ENCODE results near the gene C4orf33. TPM values are rescaled to one million over a fixed set of nuclear protein-coding genes. Genes with fewer than 3 reads are reported as not detected.
A peak's percentile ranks its signal among the peaks of the same experiment; 100 is the strongest.

Gene C4orf33
- total and polyA plus RNA-seq, 9 of the 15 experiments (the other 6 are each of a cell fraction or from before 2014, with no cell fraction given) = 16.7 to 42.0 (median 27.5) TPM

GRCh38 chr4:129093191-129093920 is 2.6 kb upstream of the C4orf33 start, which contains the start of gene SCLT1 (continued):
- TF ChIP-seq SP2 (IDR thresholded peaks at IDR 0.05; ENCODE audit: extremely low read depth, low read depth, low read length, poor library complexity, severe bottlenecking) (no peak), KLF16 (IDR thresholded peaks at IDR 0.05) (no peak), ZNF449 (CRISPR knock-in tag; IDR thresholded peaks at IDR 0.05) (no peak), NCOA1 (IDR thresholded peaks at IDR 0.05; ENCODE audit: low read depth) (peak; percentile 78; the same call in 1 of the 2 replicates), ATF1 (CRISPR knock-in tag; IDR thresholded peaks at IDR 0.05) (no peak), ATF1 (tag; IDR thresholded peaks at IDR 0.05) (peak; percentile 97), TAF1 (IDR thresholded peaks at IDR 0.05; ENCODE audit: control insufficient read depth, extremely low read depth, insufficient read depth, low read length, severe bottlenecking) (peak; percentile 78), POLR2G (IDR thresholded peaks at IDR 0.05; ENCODE audit: low read depth, low read length) (peak; percentile 99), KLF10 (CRISPR knock-in tag; IDR thresholded peaks at IDR 0.05) (no peak), RBM15 (IDR thresholded peaks at IDR 0.05; ENCODE audit: insufficient read depth, low read length) (no peak), EP400 (IDR thresholded peaks at IDR 0.05) (peak; percentile 95), JUN (IDR thresholded peaks at IDR 0.05; ENCODE audit: borderline replicate concordance, low read depth, low read length) (peak; percentile 76), JUN (CRISPR knock-in tag; IDR thresholded peaks at IDR 0.05; ENCODE audit: borderline replicate concordance) (peak; percentile 50; the same call in 1 of the 2 replicates), XRCC4 (IDR thresholded peaks at IDR 0.05; ENCODE audit: extremely low read depth, insufficient read depth, insufficient read length) (no peak), DDX20 (tag; IDR thresholded peaks at IDR 0.05; ENCODE audit: low read depth) (no peak), TAF9B (IDR thresholded peaks at IDR 0.05; ENCODE audit: partially characterized antibody) (peak; percentile 87), ZNF436 (CRISPR knock-in tag; IDR thresholded peaks at IDR 0.05) (no peak), PATZ1 (CRISPR knock-in tag; IDR thresholded peaks at IDR 0.05; ENCODE audit: borderline replicate concordance) (no peak), ZNF175 (CRISPR knock-in tag; IDR thresholded peaks at IDR 0.05; ENCODE audit: low read depth) (no peak), COPS2 (conservative IDR thresholded peaks at IDR 0.05) (no peak), HDAC1 (IDR thresholded peaks at IDR 0.05) (peak; percentile 21 to 70; a peak in 2 of 4 replicates), RFX1 (IDR thresholded peaks at IDR 0.05) (peak; percentile 63), ZNF785 (CRISPR knock-in tag; IDR thresholded peaks at IDR 0.05) (no peak)
- TF ChIP-seq, protein P1, sequence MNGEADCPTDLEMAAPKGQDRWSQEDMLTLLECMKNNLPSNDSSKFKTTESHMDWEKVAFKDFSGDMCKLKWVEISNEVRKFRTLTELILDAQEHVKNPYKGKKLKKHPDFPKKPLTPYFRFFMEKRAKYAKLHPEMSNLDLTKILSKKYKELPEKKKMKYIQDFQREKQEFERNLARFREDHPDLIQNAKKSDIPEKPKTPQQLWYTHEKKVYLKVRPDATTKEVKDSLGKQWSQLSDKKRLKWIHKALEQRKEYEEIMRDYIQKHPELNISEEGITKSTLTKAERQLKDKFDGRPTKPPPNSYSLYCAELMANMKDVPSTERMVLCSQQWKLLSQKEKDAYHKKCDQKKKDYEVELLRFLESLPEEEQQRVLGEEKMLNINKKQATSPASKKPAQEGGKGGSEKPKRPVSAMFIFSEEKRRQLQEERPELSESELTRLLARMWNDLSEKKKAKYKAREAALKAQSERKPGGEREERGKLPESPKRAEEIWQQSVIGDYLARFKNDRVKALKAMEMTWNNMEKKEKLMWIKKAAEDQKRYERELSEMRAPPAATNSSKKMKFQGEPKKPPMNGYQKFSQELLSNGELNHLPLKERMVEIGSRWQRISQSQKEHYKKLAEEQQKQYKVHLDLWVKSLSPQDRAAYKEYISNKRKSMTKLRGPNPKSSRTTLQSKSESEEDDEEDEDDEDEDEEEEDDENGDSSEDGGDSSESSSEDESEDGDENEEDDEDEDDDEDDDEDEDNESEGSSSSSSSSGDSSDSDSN (IDR thresholded peaks at IDR 0.05; ENCODE audit: borderline replicate concordance in 1 of 2, low read depth in 2 of 2, low read length in 2 of 2) = peak; percentile 31 to 93; a peak in 3 of 4 replicates

Data from K562 (cell line).